DOHH2 (cell line): Measurements from ENCODE around the gene NR2C2.

ENCODE experiments used
- H3F3A ChIP-seq: fragments of 200-600 bp; sonication (generic), shearing (Covaris generic); 2 replicates; pipeline ENCODE4 v1.6.0; 2016; ENCODE audit warnings: antibody characterized with exemption, mild to moderate bottlenecking; ENCODE audit not compliant: control insufficient read depth, insufficient read depth
- H3K27ac ChIP-seq: fragments of 200-600 bp; sonication (generic); 2 replicates; pipeline ENCODE4 v1.5.1; 2014; ENCODE audit warnings: low read depth, mild to moderate bottlenecking, low read length, moderate library complexity
- H3K27me3 ChIP-seq: fragments of 200-600 bp; sonication (generic); 2 replicates; pipeline ENCODE4 v1.6.1; 2014; ENCODE audit warnings: mild to moderate bottlenecking, low read length, mixed read lengths; ENCODE audit not compliant: control insufficient read depth
- H3K36me3 ChIP-seq: fragments of 200-600 bp; sonication (generic); 2 replicates; pipeline ENCODE4 v1.6.1; 2014; ENCODE audit warnings: mild to moderate bottlenecking, low read length, moderate library complexity, mixed read lengths; ENCODE audit not compliant: control insufficient read depth
- H3K4me1 ChIP-seq: fragments of 200-600 bp; sonication (generic); 2 replicates; pipeline ENCODE4 v1.6.1; 2014; ENCODE audit warnings: mild to moderate bottlenecking, low read length, mixed read lengths; ENCODE audit not compliant: control insufficient read depth
- H3K4me2 ChIP-seq: fragments of 200-600 bp; sonication (generic); 2 replicates; pipeline ENCODE4 v1.6.0; 2014; ENCODE audit warnings: mild to moderate bottlenecking, low read length, moderate library complexity
- H3K4me3 ChIP-seq: fragments of 200-600 bp; sonication (generic); 2 replicates; pipeline ENCODE4 v1.5.1; 2014; ENCODE audit warnings: mild to moderate bottlenecking, low read length, mixed read lengths
- H3K79me2 ChIP-seq: fragments of 200-600 bp; sonication (generic); 2 replicates; pipeline ENCODE4 v1.6.1; 2014; ENCODE audit warnings: mild to moderate bottlenecking, low read length, mixed read lengths; ENCODE audit not compliant: control insufficient read depth
- H3K9me2 ChIP-seq: fragments of 200-600 bp; sonication (generic); replicated peaks from 2 replicates; pipeline ENCODE4 v1.6.1; 2014; ENCODE audit warnings: mild to moderate bottlenecking, low read length, mixed read lengths; ENCODE audit not compliant: control insufficient read depth
- H3K9me3 ChIP-seq: fragments of 200-600 bp; sonication (generic); 2 replicates; pipeline ENCODE4 v1.6.1; 2014; ENCODE audit warnings: antibody characterized with exemption, low read length, mixed read lengths; ENCODE audit not compliant: control insufficient read depth, insufficient read depth
- H4K20me1 ChIP-seq: fragments of 200-600 bp; sonication (generic); 2 replicates; pipeline ENCODE4 v1.6.0; 2014; ENCODE audit warnings: low read depth, mild to moderate bottlenecking, antibody characterized with exemption, low read length, moderate library complexity; ENCODE audit not compliant: control insufficient read depth, insufficient read depth
- EZH2phosphoT487 ChIP-seq: fragments of 200-600 bp; sonication (generic); IDR thresholded peaks from 2 replicates; pipeline ENCODE4 v1.6.1; 2017; ENCODE audit warnings: borderline replicate concordance, mild to moderate bottlenecking, antibody characterized with exemption, low read length, moderate library complexity, mixed read lengths
- TF ChIP-seq, protein P1 (sequence below): fragments of 200-600 bp; sonication (generic); IDR thresholded peaks from one replicate; pipeline ENCODE4 v1.5.1; 2014; ENCODE audit warnings: antibody characterized with exemption, mild to moderate bottlenecking, low read depth, low read length; ENCODE audit not compliant: poor library complexity, severe bottlenecking

Gene NR2C2

DNA sequence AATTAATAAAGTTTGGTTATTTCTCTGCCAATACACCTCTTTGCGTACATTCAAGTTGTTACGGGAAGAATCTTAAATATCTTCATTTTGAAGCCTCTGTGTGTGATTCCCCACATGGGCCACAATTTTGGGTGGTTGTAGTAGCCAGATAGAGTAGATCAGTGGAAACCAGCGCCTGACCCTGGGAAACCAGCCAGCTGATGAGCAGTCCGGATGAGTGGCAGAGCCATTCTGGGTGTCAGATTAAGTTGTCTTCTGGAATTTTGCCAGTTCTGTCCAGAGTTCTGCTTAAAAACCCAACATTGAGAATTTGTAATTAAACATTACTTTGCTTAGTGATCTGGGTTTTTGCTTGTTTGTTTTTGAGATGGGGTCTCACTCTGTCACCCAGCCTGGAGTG is 68.1 kb downstream of the NR2C2 start:
- no peaks in the 10 kb centered on the region for H3K4me1 ChIP-seq
- no peaks in the 10 kb centered on the region for H3K9me2 ChIP-seq
- H3K79me2 ChIP-seq = no peaks in the 10 kb centered on the region
- H3F3A ChIP-seq = no peaks in the 10 kb centered on the region
- peaks cover 49% of the 10 kb centered on the region for H3K36me3 ChIP-seq
- H3K4me3 ChIP-seq = no peak overlapping the region
- H3K27ac ChIP-seq = no peak overlapping the region
- H3K9me3 ChIP-seq = no peaks in the 10 kb centered on the region
- H3K4me2 ChIP-seq = no peak overlapping the region
- H3K27me3 ChIP-seq = no peaks in the 10 kb centered on the region
- TF ChIP-seq EZH2phosphoT487 = no peak
- TF ChIP-seq, protein P1, sequence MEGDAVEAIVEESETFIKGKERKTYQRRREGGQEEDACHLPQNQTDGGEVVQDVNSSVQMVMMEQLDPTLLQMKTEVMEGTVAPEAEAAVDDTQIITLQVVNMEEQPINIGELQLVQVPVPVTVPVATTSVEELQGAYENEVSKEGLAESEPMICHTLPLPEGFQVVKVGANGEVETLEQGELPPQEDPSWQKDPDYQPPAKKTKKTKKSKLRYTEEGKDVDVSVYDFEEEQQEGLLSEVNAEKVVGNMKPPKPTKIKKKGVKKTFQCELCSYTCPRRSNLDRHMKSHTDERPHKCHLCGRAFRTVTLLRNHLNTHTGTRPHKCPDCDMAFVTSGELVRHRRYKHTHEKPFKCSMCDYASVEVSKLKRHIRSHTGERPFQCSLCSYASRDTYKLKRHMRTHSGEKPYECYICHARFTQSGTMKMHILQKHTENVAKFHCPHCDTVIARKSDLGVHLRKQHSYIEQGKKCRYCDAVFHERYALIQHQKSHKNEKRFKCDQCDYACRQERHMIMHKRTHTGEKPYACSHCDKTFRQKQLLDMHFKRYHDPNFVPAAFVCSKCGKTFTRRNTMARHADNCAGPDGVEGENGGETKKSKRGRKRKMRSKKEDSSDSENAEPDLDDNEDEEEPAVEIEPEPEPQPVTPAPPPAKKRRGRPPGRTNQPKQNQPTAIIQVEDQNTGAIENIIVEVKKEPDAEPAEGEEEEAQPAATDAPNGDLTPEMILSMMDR = no peak
- no peaks in the 10 kb centered on the region for H4K20me1 ChIP-seq

DNA sequence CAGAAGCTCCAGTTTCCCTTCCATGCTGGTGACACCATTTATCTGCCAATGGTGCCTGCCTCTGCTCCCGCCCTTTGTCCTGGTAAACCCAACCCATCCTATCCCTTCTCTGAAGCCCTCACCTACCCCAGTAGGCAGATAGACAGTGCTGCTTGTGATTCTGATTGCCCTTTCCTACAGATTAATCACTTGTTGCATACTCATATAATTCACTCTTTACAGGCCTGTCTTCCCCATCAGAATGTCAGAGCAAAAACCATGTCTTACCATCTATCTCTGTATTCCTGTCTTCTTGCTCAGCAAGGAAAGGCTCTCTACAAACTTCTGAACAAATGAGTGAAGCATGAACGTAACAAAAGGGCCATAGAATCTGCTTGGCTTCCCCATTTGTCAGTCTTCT is 69.8 kb downstream of the NR2C2 start:
- Histone ChIP-seq H3F3A (no peaks in the 10 kb centered on the region), H3K9me3 (no peaks in the 10 kb centered on the region), H3K4me3 (no peak overlapping the region), H3K79me2 (no peaks in the 10 kb centered on the region), H3K27ac (no peak overlapping the region), H3K4me1 (no peaks in the 10 kb centered on the region), H4K20me1 (no peaks in the 10 kb centered on the region), H3K4me2 (no peak overlapping the region), H3K27me3 (no peaks in the 10 kb centered on the region), H3K9me2 (no peaks in the 10 kb centered on the region), H3K36me3 (peaks cover 62% of the 10 kb centered on the region)
- TF ChIP-seq, protein P1 = no peak
- no peak for TF ChIP-seq EZH2phosphoT487

DNA sequence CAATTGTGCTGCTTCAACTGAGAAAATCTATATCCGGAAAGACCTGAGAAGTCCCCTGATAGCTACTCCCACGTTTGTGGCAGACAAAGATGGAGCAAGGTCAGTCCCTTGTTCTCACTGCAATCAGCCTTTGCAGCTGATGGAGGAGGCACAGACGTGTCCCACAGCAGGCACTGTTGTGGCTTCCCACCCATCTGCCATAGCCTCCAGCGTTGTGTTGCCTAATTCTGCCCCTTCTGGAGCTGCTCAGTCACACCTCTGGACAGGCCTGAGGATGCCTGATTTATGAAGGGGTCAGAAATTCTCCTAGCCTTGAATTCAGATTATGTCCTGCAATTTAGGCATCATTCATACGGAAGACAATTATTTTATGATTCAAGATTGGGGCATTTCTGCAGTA is 75.9 kb downstream of the NR2C2 start:
- Histone ChIP-seq H3F3A (no peaks in the 10 kb centered on the region), H3K4me1 (peaks cover 3% of the 10 kb centered on the region; the same call in 1 of the 2 replicates), H3K9me2 (no peaks in the 10 kb centered on the region), H4K20me1 (no peaks in the 10 kb centered on the region), H3K9me3 (no peaks in the 10 kb centered on the region), H3K36me3 (peaks cover 55% of the 10 kb centered on the region), H3K4me2 (no peak overlapping the region), H3K27me3 (no peaks in the 10 kb centered on the region), H3K79me2 (no peaks in the 10 kb centered on the region), H3K4me3 (no peak overlapping the region), H3K27ac (no peak overlapping the region)
- no peak for TF ChIP-seq EZH2phosphoT487
- TF ChIP-seq, protein P1 = no peak
